IMR-90 (cell line): ENCODE data around the gene ADAMTS8. TPM values are rescaled to one million over a fixed set of nuclear protein-coding genes. Genes with fewer than 3 reads are reported as not detected.

ENCODE experiments used
- ATAC-seq: fragments of 200-7000 bp; cut with Tn5 transposase; 2 replicates; pipeline ENCODE4 v1.9.1; 2020; ENCODE audit warnings: low read depth, mild to moderate bottlenecking, moderate library complexity
- BruUV-seq: library from RNA; stranded (reverse); fragments of 400-500 nt; replicated peaks from 2 replicates; lab custom pipeline; 2021; lab: Mats Ljungman, UMichigan
- CTCF ChIA-PET: fragments of 300-600 bp; formaldehyde crosslinking; extraction: SDS; loops from one replicate; lab custom pipeline; 2021; ENCODE audit warnings: antibody characterized with exemption; lab: Yijun Ruan, JAX
- POLR2A ChIA-PET: fragments of 300-600 bp; sonication (Branson Sonifier 250); formaldehyde crosslinking; loops from one replicate; lab custom pipeline; 2022; ENCODE audit warnings: antibody characterized with exemption; ENCODE audit not compliant: unreplicated experiment; lab: Charles Lee
- DNase-seq: peaks from one replicate; pipeline ENCODE4 v3.0.0; 2013
- H2AFZ ChIP-seq: replicated peaks from 2 replicates; pipeline ENCODE3; 2013; ENCODE audit warnings: low read length, mild to moderate bottlenecking; ENCODE audit not compliant: poor library complexity
- H2AK5ac ChIP-seq: 2 replicates; pipeline ENCODE4 v1.6.1; 2013; ENCODE audit warnings: low read depth, low read length, inconsistent platforms
- H2AK9ac ChIP-seq: replicated peaks from 2 replicates; pipeline ENCODE3; 2013; ENCODE audit warnings: mild to moderate bottlenecking, low read depth, low read length, moderate library complexity; ENCODE audit not compliant: poor library complexity
- H2BK120ac ChIP-seq: 2 replicates; pipeline ENCODE4 v1.6.1; 2013; ENCODE audit warnings: low read depth, low read length, inconsistent platforms
- H2BK15ac ChIP-seq: 3 replicates; pipeline ENCODE4 v1.6.1; 2013; ENCODE audit warnings: low read depth, low read length, inconsistent platforms
- H2BK20ac ChIP-seq: 2 replicates; pipeline ENCODE4 v1.6.1; 2013; ENCODE audit warnings: low read depth, mild to moderate bottlenecking, inconsistent platforms, low read length, moderate library complexity
- H2BK5ac ChIP-seq: 2 replicates; pipeline ENCODE4 v1.6.1; 2013; ENCODE audit warnings: mild to moderate bottlenecking, low read depth, low read length, inconsistent platforms; ENCODE audit not compliant: poor library complexity, severe bottlenecking
- H3K14ac ChIP-seq: replicated peaks from 2 replicates; pipeline ENCODE4 v1.6.1; 2013; ENCODE audit warnings: low read depth, low read length, inconsistent platforms
- H3K18ac ChIP-seq: 2 replicates; pipeline ENCODE4 v1.6.1; 2013; ENCODE audit warnings: low read depth, low read length, control low read depth
- H3K23ac ChIP-seq: 2 replicates; pipeline ENCODE4 v1.6.1; 2013; ENCODE audit warnings: low read depth, low read length, inconsistent platforms
- H3K27ac ChIP-seq: 2 replicates; pipeline ENCODE4 v1.5.1; 2013; ENCODE audit warnings: mild to moderate bottlenecking, control low read depth, low read length; ENCODE audit not compliant: insufficient read depth
- H3K27me3 ChIP-seq: 2 replicates; pipeline ENCODE4 v1.6.1; 2013; ENCODE audit warnings: low read length; ENCODE audit not compliant: control insufficient read depth, insufficient read depth
- H3K36me3 ChIP-seq: 2 replicates; pipeline ENCODE4 v1.6.1; 2013; ENCODE audit warnings: low read length, mixed read lengths; ENCODE audit not compliant: control insufficient read depth, insufficient read depth
- H3K4ac ChIP-seq: 2 replicates; pipeline ENCODE4 v1.6.1; 2013; ENCODE audit warnings: low read depth, low read length, inconsistent platforms
- H3K4me1 ChIP-seq: 2 replicates; pipeline ENCODE4 v1.6.1; 2013; ENCODE audit warnings: low read length, mixed read lengths; ENCODE audit not compliant: control insufficient read depth, insufficient read depth
- H3K4me2 ChIP-seq: 2 replicates; pipeline ENCODE4 v1.6.1; 2013; ENCODE audit warnings: low read depth, mild to moderate bottlenecking, control low read depth, low read length, moderate library complexity
- H3K4me3 ChIP-seq: 2 replicates; pipeline ENCODE4 v1.5.1; 2013; ENCODE audit warnings: low read depth, mild to moderate bottlenecking, control low read depth, low read length, moderate library complexity; ENCODE audit not compliant: insufficient read depth
- H3K56ac ChIP-seq: 2 replicates; pipeline ENCODE4 v1.6.1; 2013; ENCODE audit warnings: low read length, inconsistent platforms; ENCODE audit not compliant: insufficient read depth; ENCODE audit errors: extremely low read depth
- H3K79me1 ChIP-seq, 2 experiments: 2 replicates each; pipeline ENCODE4 v1.6.1; 2013; ENCODE audit warnings: low read length in 2 of 2, inconsistent platforms in 1 of 2, low read depth in 1 of 2
- H3K9ac ChIP-seq: 2 replicates; pipeline ENCODE4 v1.6.1; 2013; ENCODE audit warnings: low read depth, low read length, control low read depth
- H3K9me1 ChIP-seq: 2 replicates; pipeline ENCODE4 v1.6.1; 2013; ENCODE audit warnings: low read length, inconsistent platforms; ENCODE audit not compliant: insufficient read depth
- H3K9me3 ChIP-seq: 2 replicates; pipeline ENCODE4 v1.6.1; 2013; ENCODE audit warnings: low read length; ENCODE audit not compliant: control insufficient read depth, insufficient read depth
- H4K20me1 ChIP-seq: 2 replicates; pipeline ENCODE4 v1.6.1; 2013; ENCODE audit warnings: low read length, inconsistent platforms; ENCODE audit not compliant: insufficient read depth
- H4K5ac ChIP-seq: 2 replicates; pipeline ENCODE4 v1.6.1; 2013; ENCODE audit warnings: mild to moderate bottlenecking, low read depth, low read length, control low read depth
- H4K8ac ChIP-seq, 2 experiments: 2 replicates each; pipeline ENCODE4 v1.6.1; 2013; ENCODE audit warnings: low read depth in 2 of 2, low read length in 2 of 2, control low read depth in 1 of 2, inconsistent platforms in 1 of 2
- H4K91ac ChIP-seq: 2 replicates; pipeline ENCODE4 v1.6.1; 2013; ENCODE audit warnings: low read depth, low read length, inconsistent platforms; ENCODE audit not compliant: insufficient read depth
- FOS ChIP-seq: fragments of 150-350 bp; IDR thresholded peaks from 2 replicates; pipeline ENCODE4 v1.6.1; 2016; ENCODE audit warnings: low read depth, low read length
- MXI1 ChIP-seq: IDR thresholded peaks from 2 replicates; pipeline ENCODE4 v1.6.1; 2012; ENCODE audit warnings: low read depth, mild to moderate bottlenecking, low read length, moderate library complexity, borderline replicate concordance
- RAD21 ChIP-seq: IDR thresholded peaks from 2 replicates; pipeline ENCODE4 v1.6.1; 2012; ENCODE audit warnings: low read length, improper control_type of control experiment
- RFX5 ChIP-seq: IDR thresholded peaks from 2 replicates; pipeline ENCODE4 v1.8.0; 2012; ENCODE audit warnings: low read depth, mild to moderate bottlenecking, low read length, moderate library complexity
- WGBS, 2 experiments: methylation state at CpG; one replicate each; pipeline versions ENCODE4 v1.1.5 to v1.1.7; 2013; ENCODE audit warnings: missing lambda C conversion rate in 2 of 2; ENCODE audit not compliant: insufficient read length in 1 of 2; ENCODE audit errors: extremely low coverage in 2 of 2; 5-methylcytosine and 5-hydroxymethylcytosine counted together
- dilution Hi-C: fragments of 300-500 bp; cut with HindIII; formaldehyde crosslinking; loops from one replicate; pipeline ENCODE4 v1.14.3; 2018; ENCODE audit warnings: low sequenced_read_pairs; ENCODE audit not compliant: unreplicated experiment
- in situ Hi-C: fragments of 300-500 bp; cut with MboI; formaldehyde crosslinking; loops from 3 replicates; pipeline ENCODE4 v1.14.3; 2019; ENCODE audit warnings: low sequenced_read_pairs, inconsistent platforms, mixed read lengths
- intact Hi-C: fragments of 100-400 bp; cut with micrococcal nuclease; formaldehyde crosslinking; loops from 2 replicates; pipeline ENCODE4 v1.10.0; 2022
- polyA plus RNA-seq, 3 experiments: library from polyadenylated mRNA; depleted of rRNA; stranded (reverse); fragments of >200 nt; gene quantifications; 2 replicates each; pipeline ENCODE4 v1.2.3, GENCODE V29; 2012; ENCODE audit warnings: low replicate concordance in 1 of 3
- total RNA-seq: library from RNA; depleted of rRNA; stranded (reverse); fragments of >200 nt; gene quantifications from 2 replicates; pipeline ENCODE4 v1.2.3, GENCODE V29; 2012
- TF ChIP-seq, protein P1 (sequence below): conservative IDR thresholded peaks from 2 replicates; pipeline ENCODE4 v1.5.1; 2012; ENCODE audit warnings: mild to moderate bottlenecking, low read depth, low read length, improper control_type of control experiment
- TF ChIP-seq, protein P2 (sequence below): fragments of 150-350 bp; IDR thresholded peaks from 2 replicates; pipeline ENCODE4 v1.6.1; 2017; ENCODE audit warnings: mild to moderate bottlenecking, antibody characterized with exemption, low read length, low read depth

Gene ADAMTS8
- total and polyA plus RNA-seq, 2 of the 4 experiments (the other 2 are of a cell fraction) = under 0.01 to 0.60 TPM

DNA sequence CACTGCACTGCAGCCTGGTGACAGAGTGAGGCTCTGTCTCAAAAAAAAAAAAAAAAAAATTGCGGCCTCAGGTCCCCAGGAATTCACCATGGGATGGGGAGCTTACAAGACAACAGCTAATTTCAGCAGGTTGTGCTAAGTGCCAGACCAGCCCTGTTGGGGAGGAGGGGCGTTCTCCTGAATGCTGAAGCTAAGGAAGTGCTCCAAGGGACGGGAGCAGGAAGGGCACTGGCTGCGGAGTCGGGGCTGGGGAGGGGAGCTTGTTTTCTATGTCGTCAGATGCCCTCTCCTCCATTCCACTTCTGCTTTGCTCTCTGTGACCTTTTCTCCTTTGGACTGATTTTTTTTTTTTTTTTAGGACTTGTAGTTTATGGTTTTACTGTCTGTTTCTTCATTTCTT, 24.5 kb upstream of the ADAMTS8 start (continued):
- no peak for TF ChIP-seq FOS
- TF ChIP-seq, protein P1, sequence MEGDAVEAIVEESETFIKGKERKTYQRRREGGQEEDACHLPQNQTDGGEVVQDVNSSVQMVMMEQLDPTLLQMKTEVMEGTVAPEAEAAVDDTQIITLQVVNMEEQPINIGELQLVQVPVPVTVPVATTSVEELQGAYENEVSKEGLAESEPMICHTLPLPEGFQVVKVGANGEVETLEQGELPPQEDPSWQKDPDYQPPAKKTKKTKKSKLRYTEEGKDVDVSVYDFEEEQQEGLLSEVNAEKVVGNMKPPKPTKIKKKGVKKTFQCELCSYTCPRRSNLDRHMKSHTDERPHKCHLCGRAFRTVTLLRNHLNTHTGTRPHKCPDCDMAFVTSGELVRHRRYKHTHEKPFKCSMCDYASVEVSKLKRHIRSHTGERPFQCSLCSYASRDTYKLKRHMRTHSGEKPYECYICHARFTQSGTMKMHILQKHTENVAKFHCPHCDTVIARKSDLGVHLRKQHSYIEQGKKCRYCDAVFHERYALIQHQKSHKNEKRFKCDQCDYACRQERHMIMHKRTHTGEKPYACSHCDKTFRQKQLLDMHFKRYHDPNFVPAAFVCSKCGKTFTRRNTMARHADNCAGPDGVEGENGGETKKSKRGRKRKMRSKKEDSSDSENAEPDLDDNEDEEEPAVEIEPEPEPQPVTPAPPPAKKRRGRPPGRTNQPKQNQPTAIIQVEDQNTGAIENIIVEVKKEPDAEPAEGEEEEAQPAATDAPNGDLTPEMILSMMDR = no peak

DNA sequence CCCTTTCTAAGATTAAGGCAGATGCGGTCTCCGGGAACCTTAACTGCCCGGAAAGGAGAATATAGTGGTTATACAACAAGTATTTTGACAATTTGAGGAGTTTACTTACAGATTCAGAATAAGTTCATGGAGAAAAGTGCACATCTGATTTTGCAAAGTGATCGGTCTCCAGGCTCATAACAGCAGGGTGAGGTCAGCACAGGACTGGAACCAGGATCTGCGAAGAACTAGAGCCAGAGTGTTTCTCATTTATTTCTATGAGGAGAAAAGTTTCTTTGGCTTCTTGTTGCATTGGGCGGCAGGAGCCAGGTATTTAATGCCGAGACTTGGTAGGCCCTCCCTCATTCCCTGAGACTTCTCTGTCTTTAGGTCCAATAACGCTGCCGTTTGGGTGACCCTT, 23.8 kb upstream of the ADAMTS8 start:
- Histone ChIP-seq H3K4me3 (peak overlapping the region; percentile 81; the same call in 1 of the 2 replicates), H2AK9ac (no peak overlapping the region), H3K4me1 (peaks cover 17% of the 10 kb centered on the region), H2BK20ac (0 out of 2 replicates have a peak overlapping the region, but pooled peaks have one; percentile 33), H3K79me1 (peaks cover 2 to 8% of the 10 kb centered on the region in 2 experiments; a peak in 3 of 4 replicates), H3K27me3 (0 out of 2 replicates have a peak, but pooled peaks cover 2% of the 10 kb centered on the region), H3K36me3 (peaks cover 40% of the 10 kb centered on the region; the same call in 1 of the 2 replicates), H3K14ac (no peak overlapping the region; the same call in 1 of the 2 replicates), H2AK5ac (0 out of 2 replicates have a peak overlapping the region, but pooled peaks have one; percentile 7), H3K56ac (no peak overlapping the region), H3K9me1 (peaks cover 16% of the 10 kb centered on the region), H4K5ac (no peak overlapping the region), H2BK15ac (peak overlapping the region; percentile 33; the same call in 1 of the 3 replicates), H2BK5ac (no peak overlapping the region), H4K91ac (no peak overlapping the region), H4K20me1 (peaks cover 5% of the 10 kb centered on the region), H3K9me3 (no peaks in the 10 kb centered on the region), H2AFZ (no peak overlapping the region), H3K4ac (peak overlapping the region; percentile 15; the same call in 1 of the 2 replicates), H2BK120ac (no peak overlapping the region), H4K8ac (no peak overlapping the region), H3K4me2 (peak overlapping the region; percentile 95; the same call in 1 of the 2 replicates), H3K27ac (no peak overlapping the region; the same call in 1 of the 2 replicates), H3K18ac (no peak overlapping the region), H3K23ac (no peak overlapping the region), H3K9ac (peak overlapping the region; percentile 70)
- ChIA-PET CTCF (no interaction called here), POLR2A (no interaction called here)
- no TSS peak for BruUV-seq
- DNase-seq (no peak), ATAC-seq (no peak)
- dilution Hi-C loops (no loop called here), intact Hi-C loops (loop anchor here (1.0 to 5.0 kb wide), 3 partner anchors 170 to 390 kb away; no protein-coding TSS in a partner anchor), in situ Hi-C loops (no loop called here)
- no peak for TF ChIP-seq RFX5
- TF ChIP-seq MXI1 = no peak
- TF ChIP-seq, protein P2, sequence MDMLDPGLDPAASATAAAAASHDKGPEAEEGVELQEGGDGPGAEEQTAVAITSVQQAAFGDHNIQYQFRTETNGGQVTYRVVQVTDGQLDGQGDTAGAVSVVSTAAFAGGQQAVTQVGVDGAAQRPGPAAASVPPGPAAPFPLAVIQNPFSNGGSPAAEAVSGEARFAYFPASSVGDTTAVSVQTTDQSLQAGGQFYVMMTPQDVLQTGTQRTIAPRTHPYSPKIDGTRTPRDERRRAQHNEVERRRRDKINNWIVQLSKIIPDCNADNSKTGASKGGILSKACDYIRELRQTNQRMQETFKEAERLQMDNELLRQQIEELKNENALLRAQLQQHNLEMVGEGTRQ = no peak
- TF ChIP-seq RAD21 = no peak
- no CpG with 5 or more reads among the region's 9 CpGs for WGBS, 2 experiments
